HepG2 (cell line): Measurements from ENCODE around the gene QPCT. TPM values are rescaled to one million over a fixed set of nuclear protein-coding genes. Genes with fewer than 3 reads are reported as not detected.
A peak's percentile ranks its signal among the peaks of the same experiment; 100 is the strongest.

Source experiments
- CCDC6 ChIP-seq: sonication (generic); formaldehyde crosslinking; IDR thresholded peaks from 2 replicates; pipeline ENCODE4 v1.8.1; 2022; ENCODE audit warnings: mild to moderate bottlenecking, missing genetic modification reagents, moderate library complexity
- FOXA1 ChIP-seq, 2 experiments: fragments of 450-650 bp in 1 of 2; sonication (generic) in 1 of 2; formaldehyde crosslinking in 1 of 2; IDR thresholded peaks; 2 replicates each; pipeline versions ENCODE4 v1.4.0 to v1.6.1; 2016 to 2020; ENCODE audit warnings: missing genetic modification reagents in 1 of 2
- FOXO1 ChIP-seq: sonication (generic); formaldehyde crosslinking; IDR thresholded peaks from 2 replicates; pipeline ENCODE4 v1.4.0; 2020; ENCODE audit warnings: missing genetic modification reagents
- GTF2F1 ChIP-seq: fragments of 150-350 bp; IDR thresholded peaks from 2 replicates; pipeline ENCODE4 v1.6.1; 2014; ENCODE audit warnings: low read length
- HNF1A ChIP-seq, 2 experiments: sonication (generic) in 1 of 2; formaldehyde crosslinking in 1 of 2; IDR thresholded peaks; 2 replicates each; pipeline versions ENCODE4 v1.4.0 to v1.6.1; 2016 to 2020; ENCODE audit warnings: borderline replicate concordance in 1 of 2, low read depth in 1 of 2, mild to moderate bottlenecking in 1 of 2, missing genetic modification reagents in 1 of 2
- HNF1B ChIP-seq: sonication (generic); formaldehyde crosslinking; IDR thresholded peaks from 2 replicates; pipeline ENCODE4 v1.5.1; 2020; ENCODE audit warnings: mild to moderate bottlenecking, moderate library complexity, missing genetic modification reagents
- HOXA5 ChIP-seq: sonication (generic); formaldehyde crosslinking; IDR thresholded peaks from 2 replicates; pipeline ENCODE4 v1.4.0; 2020; ENCODE audit warnings: missing genetic modification reagents
- IRF9 ChIP-seq: sonication (generic); formaldehyde crosslinking; IDR thresholded peaks from 2 replicates; pipeline ENCODE4 v1.8.0; 2022; ENCODE audit warnings: missing genetic modification reagents, mild to moderate bottlenecking, borderline replicate concordance
- MAZ ChIP-seq, 2 experiments: sonication (generic) in 1 of 2; formaldehyde crosslinking in 1 of 2; IDR thresholded peaks; 2 replicates each; pipeline versions ENCODE4 v1.5.0 to v1.6.1; 2012 to 2020; ENCODE audit warnings: low read depth in 2 of 2, mild to moderate bottlenecking in 2 of 2, borderline replicate concordance in 1 of 2, improper control_type of control experiment in 1 of 2, low read length in 1 of 2, missing genetic modification reagents in 1 of 2, moderate library complexity in 1 of 2
- PCBP1 ChIP-seq: fragments of 200-400 bp; formaldehyde crosslinking; IDR thresholded peaks from 2 replicates; pipeline ENCODE4 v1.6.1; 2017; ENCODE audit warnings: mild to moderate bottlenecking, low read depth, low read length, borderline replicate concordance
- RFX5 ChIP-seq: IDR thresholded peaks from 2 replicates; pipeline ENCODE4 v1.6.1; 2011; ENCODE audit warnings: low read depth, low read length, improper control_type of control experiment
- TRIM24 ChIP-seq: sonication (generic); formaldehyde crosslinking; IDR thresholded peaks from 2 replicates; pipeline ENCODE4 v1.8.0; 2022; ENCODE audit warnings: mild to moderate bottlenecking, missing genetic modification reagents
- ZKSCAN5 ChIP-seq: sonication (generic); formaldehyde crosslinking; IDR thresholded peaks from 2 replicates; pipeline ENCODE4 v1.5.1; 2020; ENCODE audit warnings: mild to moderate bottlenecking, missing genetic modification reagents
- ZNF432 ChIP-seq: sonication (generic); formaldehyde crosslinking; IDR thresholded peaks from 2 replicates; pipeline ENCODE4 v1.5.0; 2020; ENCODE audit warnings: missing genetic modification reagents, mild to moderate bottlenecking, borderline replicate concordance
- ZNF773 ChIP-seq: sonication (generic); formaldehyde crosslinking; IDR thresholded peaks from 2 replicates; pipeline ENCODE4 v1.4.0; 2020; ENCODE audit warnings: missing genetic modification reagents, borderline replicate concordance
- polyA plus RNA-seq, 8 experiments: library from polyadenylated mRNA; depleted of rRNA in 3 of 8; stranded (reverse) in 7 of 8; unstranded in 1 of 8; fragments of >200 nt; fragmentation: Illumina TruSeq in 4 of 8; extraction: Trizol in 4 of 8; gene quantifications; 2 replicates each; pipeline versions ENCODE4 v1.2.1 to v1.2.3, GENCODE V29; 2011 to 2016; ENCODE audit warnings: low read depth in 4 of 8, missing spikeins in 1 of 8, mixed read lengths in 1 of 8; ENCODE audit not compliant: insufficient read depth in 1 of 8
- total RNA-seq, 5 experiments: library from RNA; depleted of rRNA; stranded (reverse); fragments of >200 nt; fragmentation: Illumina TruSeq; extraction: Trizol; gene quantifications; 2 replicates each; pipeline ENCODE4 v1.2.3, GENCODE V29; 2016; ENCODE audit warnings: low read depth in 1 of 5
- TF ChIP-seq, protein P1 (sequence below): sonication (generic); formaldehyde crosslinking; IDR thresholded peaks from 2 replicates; pipeline ENCODE4 v1.5.0; 2020; ENCODE audit warnings: mild to moderate bottlenecking, missing genetic modification reagents, borderline replicate concordance
- TF ChIP-seq, protein P2 (sequence below): sonication (generic); formaldehyde crosslinking; IDR thresholded peaks from 2 replicates; pipeline ENCODE4 v1.4.0; 2020; ENCODE audit warnings: mild to moderate bottlenecking, missing genetic modification reagents

Gene QPCT
- total and polyA plus RNA-seq, 2 of the 13 experiments (the other 11 are each of a cell fraction or from before 2014, with no cell fraction given) = 0.77 to 1.2 TPM

DNA sequence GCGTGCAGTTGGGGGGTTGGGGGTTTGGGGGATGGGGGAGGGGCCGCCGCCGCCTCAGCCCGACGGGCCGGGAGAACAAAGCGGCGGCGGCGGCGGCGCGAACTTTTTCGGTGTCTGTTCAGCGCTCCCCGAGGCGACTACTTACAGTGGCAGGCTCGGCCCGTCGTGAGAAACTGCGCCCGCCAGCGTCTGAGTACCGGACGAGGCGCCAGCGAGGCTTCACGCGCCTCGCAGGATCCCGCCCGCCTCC lies 20.0 kb upstream of the QPCT start (continued):
- TF ChIP-seq ZNF432 (CRISPR knock-in tag) (no peak), RFX5 (no peak), FOXO1 (CRISPR knock-in tag) (0 out of 2 replicates have a peak, but pooled peaks have one; percentile 51), IRF9 (CRISPR knock-in tag) (0 out of 2 replicates have a peak, but pooled peaks have one; percentile 14), MAZ (IDR thresholded peaks at IDR 0.05; ENCODE audit: borderline replicate concordance, low read depth, low read length) (peak; percentile 63; the same call in 1 of the 2 replicates), MAZ (CRISPR knock-in tag; IDR thresholded peaks at IDR 0.05; ENCODE audit: low read depth) (peak; percentile 80), HOXA5 (CRISPR knock-in tag) (0 out of 2 replicates have a peak, but pooled peaks have one; percentile 32), GTF2F1 (no peak), HNF1A (IDR thresholded peaks at IDR 0.05; ENCODE audit: low read depth) (no peak), HNF1A (CRISPR knock-in tag; IDR thresholded peaks at IDR 0.05; ENCODE audit: borderline replicate concordance) (no peak), ZKSCAN5 (CRISPR knock-in tag) (no peak), TRIM24 (CRISPR knock-in tag) (no peak), CCDC6 (CRISPR knock-in tag) (no peak), HNF1B (CRISPR knock-in tag) (no peak), ZNF773 (CRISPR knock-in tag) (peak; percentile 46; the same call in 1 of the 2 replicates), PCBP1 (0 out of 2 replicates have a peak, but pooled peaks have one; percentile 53), FOXA1 (IDR thresholded peaks at IDR 0.05) (no peak), FOXA1 (CRISPR knock-in tag; IDR thresholded peaks at IDR 0.05) (no peak)
- TF ChIP-seq, protein P1, sequence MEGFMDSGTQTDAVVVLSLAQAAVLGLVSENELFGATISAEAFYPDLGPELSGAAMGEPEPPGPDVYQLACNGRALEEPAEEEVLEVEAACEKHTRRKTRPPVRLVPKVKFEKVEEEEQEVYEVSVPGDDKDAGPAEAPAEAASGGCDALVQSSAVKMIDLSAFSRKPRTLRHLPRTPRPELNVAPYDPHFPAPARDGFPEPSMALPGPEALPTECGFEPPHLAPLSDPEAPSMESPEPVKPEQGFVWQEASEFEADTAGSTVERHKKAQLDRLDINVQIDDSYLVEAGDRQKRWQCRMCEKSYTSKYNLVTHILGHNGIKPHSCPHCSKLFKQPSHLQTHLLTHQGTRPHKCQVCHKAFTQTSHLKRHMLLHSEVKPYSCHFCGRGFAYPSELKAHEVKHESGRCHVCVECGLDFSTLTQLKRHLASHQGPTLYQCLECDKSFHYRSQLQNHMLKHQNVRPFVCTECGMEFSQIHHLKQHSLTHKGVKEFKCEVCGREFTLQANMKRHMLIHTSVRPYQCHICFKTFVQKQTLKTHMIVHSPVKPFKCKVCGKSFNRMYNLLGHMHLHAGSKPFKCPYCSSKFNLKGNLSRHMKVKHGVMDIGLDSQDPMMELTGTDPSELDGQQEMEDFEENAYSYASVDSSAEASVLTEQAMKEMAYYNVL = no peak
- TF ChIP-seq, protein P2, sequence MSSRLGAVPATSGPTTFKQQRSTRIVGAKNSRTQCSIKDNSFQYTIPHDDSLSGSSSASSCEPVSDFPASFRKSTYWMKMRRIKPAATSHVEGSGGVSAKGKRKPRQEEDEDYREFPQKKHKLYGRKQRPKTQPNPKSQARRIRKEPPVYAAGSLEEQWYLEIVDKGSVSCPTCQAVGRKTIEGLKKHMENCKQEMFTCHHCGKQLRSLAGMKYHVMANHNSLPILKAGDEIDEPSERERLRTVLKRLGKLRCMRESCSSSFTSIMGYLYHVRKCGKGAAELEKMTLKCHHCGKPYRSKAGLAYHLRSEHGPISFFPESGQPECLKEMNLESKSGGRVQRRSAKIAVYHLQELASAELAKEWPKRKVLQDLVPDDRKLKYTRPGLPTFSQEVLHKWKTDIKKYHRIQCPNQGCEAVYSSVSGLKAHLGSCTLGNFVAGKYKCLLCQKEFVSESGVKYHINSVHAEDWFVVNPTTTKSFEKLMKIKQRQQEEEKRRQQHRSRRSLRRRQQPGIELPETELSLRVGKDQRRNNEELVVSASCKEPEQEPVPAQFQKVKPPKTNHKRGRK (CRISPR knock-in tag) = no peak
